Stomach (tissue), 4 donors: ENCODE measurements around the gene ELOVL1.

Source experiments
- EP300 ChIP-seq: sonication (generic); formaldehyde crosslinking; IDR thresholded peaks from one replicate; pipeline ENCODE4 v1.6.1; 2017; ENCODE audit warnings: antibody characterized with exemption
- POLR2A ChIP-seq, 4 donors: fragments of 450-650 bp; IDR thresholded peaks; one replicate each; pipeline ENCODE4 v1.6.1; 2016; ENCODE audit warnings: antibody characterized with exemption in 4 of 4, control low read depth in 2 of 4, mild to moderate bottlenecking in 1 of 4, moderate library complexity in 1 of 4
- POLR2AphosphoS5 ChIP-seq, 3 donors: sonication (generic); formaldehyde crosslinking; IDR thresholded peaks; one replicate each; pipeline ENCODE4 v1.6.1; 2016; ENCODE audit warnings: antibody characterized with exemption in 3 of 3
- TF ChIP-seq, protein P1 (sequence below), 7 experiments: fragments of 450-650 bp in 4 of 7; fragments of 200-600 bp in 3 of 7; sonication (generic) in 3 of 7; IDR thresholded peaks; one replicate each; pipeline ENCODE4 v1.5.1; 2016 to 2019; ENCODE audit warnings: antibody characterized with exemption in 7 of 7, control low read depth in 2 of 7, mild to moderate bottlenecking in 1 of 7

DNA sequence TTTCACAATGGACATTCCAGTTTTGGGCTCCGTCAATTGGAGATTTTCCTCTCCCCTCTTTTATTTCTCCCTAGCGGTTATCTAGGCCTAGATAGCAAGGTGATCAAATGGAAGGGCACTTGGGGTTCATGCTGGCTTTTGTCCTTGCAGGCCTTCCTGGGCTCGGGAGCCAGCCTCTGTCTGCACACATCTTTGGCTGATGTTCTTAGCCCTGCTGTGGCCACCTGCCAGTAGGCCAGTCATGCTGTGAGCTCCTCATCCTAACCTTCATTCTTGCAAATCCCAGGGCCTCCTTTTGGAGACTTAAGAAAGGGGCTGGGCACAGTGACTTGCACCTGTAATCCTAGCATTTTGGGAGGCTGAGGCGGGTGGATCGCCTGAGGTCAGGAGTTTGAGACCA is 53.6 kb downstream of the ELOVL1 start:
- TF ChIP-seq, protein P1, sequence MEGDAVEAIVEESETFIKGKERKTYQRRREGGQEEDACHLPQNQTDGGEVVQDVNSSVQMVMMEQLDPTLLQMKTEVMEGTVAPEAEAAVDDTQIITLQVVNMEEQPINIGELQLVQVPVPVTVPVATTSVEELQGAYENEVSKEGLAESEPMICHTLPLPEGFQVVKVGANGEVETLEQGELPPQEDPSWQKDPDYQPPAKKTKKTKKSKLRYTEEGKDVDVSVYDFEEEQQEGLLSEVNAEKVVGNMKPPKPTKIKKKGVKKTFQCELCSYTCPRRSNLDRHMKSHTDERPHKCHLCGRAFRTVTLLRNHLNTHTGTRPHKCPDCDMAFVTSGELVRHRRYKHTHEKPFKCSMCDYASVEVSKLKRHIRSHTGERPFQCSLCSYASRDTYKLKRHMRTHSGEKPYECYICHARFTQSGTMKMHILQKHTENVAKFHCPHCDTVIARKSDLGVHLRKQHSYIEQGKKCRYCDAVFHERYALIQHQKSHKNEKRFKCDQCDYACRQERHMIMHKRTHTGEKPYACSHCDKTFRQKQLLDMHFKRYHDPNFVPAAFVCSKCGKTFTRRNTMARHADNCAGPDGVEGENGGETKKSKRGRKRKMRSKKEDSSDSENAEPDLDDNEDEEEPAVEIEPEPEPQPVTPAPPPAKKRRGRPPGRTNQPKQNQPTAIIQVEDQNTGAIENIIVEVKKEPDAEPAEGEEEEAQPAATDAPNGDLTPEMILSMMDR (IDR thresholded peaks at IDR 0.05) = no peak
- TF ChIP-seq POLR2A (IDR thresholded peaks at IDR 0.05) = no peak
- TF ChIP-seq EP300 = no peak
- TF ChIP-seq POLR2AphosphoS5 (IDR thresholded peaks at IDR 0.05) = no peak
